ENCODE measurements around the gene MAPK10.

DNA sequence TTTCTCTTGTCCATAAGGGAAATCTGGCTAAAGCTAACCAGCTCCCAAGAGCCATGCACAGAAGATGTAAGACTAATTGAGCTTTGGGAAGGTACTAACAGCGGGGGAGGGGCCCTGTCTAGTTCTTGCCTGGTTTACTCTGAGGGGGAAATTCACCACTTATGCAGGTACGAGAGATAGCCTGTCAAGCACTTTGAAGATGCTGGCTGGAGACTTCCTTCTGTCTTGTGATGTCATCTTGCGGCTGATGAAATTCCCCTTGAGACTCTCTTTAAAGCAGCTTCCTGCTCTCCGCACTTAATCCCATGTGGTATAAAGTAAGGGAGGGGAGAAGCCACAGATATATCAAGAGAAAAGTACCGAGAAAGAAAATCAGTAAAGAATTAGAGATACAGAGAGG is 345.3 kb downstream of the MAPK10 start:
- TF ChIP-seq, protein P1, sequence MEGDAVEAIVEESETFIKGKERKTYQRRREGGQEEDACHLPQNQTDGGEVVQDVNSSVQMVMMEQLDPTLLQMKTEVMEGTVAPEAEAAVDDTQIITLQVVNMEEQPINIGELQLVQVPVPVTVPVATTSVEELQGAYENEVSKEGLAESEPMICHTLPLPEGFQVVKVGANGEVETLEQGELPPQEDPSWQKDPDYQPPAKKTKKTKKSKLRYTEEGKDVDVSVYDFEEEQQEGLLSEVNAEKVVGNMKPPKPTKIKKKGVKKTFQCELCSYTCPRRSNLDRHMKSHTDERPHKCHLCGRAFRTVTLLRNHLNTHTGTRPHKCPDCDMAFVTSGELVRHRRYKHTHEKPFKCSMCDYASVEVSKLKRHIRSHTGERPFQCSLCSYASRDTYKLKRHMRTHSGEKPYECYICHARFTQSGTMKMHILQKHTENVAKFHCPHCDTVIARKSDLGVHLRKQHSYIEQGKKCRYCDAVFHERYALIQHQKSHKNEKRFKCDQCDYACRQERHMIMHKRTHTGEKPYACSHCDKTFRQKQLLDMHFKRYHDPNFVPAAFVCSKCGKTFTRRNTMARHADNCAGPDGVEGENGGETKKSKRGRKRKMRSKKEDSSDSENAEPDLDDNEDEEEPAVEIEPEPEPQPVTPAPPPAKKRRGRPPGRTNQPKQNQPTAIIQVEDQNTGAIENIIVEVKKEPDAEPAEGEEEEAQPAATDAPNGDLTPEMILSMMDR (IDR thresholded peaks at IDR 0.05; ENCODE audit: low read depth, low read length, poor library complexity, severe bottlenecking): no peak
- TF ChIP-seq EZH2phosphoT487 (IDR thresholded peaks at IDR 0.05; ENCODE audit: borderline replicate concordance, low read length): no peak
